Retina (tissue), 1 donor: ENCODE measurements around the gene MDFIC2.
A peak's percentile ranks its signal among the peaks of the same experiment; 100 is the strongest.
"Not testable (repeated sequence)": the region's sequence is repeated elsewhere in the genome, so short reads cannot be mapped to it uniquely, and the experiment has no call there.

ENCODE experiments used
- DNase-seq: peaks from one replicate; pipeline ENCODE4 v3.0.0-alpha.2; 2016

Gene MDFIC2

DNA sequence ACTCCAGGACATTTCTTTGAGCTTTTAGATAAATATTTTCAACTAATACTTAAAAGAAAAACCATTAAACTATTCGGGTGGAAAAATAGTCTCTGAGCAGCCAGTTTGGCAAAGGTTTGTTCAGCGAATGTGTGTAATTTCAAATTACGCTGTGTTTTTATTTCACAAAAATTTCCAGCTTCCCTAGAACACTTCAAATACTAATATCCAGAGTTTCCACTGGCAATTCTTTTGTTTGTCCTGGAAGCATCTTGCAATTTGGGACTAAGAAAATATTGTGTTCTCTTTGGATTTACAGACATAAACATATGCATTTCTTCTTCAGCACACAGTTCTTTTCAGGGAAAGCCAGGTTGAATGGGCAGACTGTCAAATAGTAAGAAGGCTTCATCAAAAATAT lies 61.9 kb downstream of the MDFIC2 start:
- no peak for DNase-seq

GRCh38 chr3:70249509-70250160 lies 62.8 kb downstream of the MDFIC2 start:
- DNase-seq = no peak

DNA sequence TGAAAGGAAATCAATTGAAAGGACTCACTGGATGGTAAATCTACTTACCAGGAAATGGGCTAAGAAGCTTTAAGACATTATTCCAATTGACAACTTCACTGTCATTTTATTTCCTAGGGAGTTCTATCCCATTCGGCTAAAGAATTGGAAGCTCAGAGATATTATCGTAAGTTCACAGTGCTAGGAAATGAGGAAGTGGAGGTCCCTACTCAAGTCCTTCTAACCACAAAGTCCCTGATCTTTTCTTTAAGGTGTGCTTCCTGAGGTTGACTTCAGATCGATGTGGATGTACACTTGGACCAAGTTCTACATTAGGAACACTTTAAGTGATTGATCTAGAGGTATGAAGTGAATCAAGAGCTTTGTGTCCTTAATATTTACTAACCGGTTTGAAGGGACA lies 63.6 kb downstream of the MDFIC2 start:
- no peak for DNase-seq

DNA sequence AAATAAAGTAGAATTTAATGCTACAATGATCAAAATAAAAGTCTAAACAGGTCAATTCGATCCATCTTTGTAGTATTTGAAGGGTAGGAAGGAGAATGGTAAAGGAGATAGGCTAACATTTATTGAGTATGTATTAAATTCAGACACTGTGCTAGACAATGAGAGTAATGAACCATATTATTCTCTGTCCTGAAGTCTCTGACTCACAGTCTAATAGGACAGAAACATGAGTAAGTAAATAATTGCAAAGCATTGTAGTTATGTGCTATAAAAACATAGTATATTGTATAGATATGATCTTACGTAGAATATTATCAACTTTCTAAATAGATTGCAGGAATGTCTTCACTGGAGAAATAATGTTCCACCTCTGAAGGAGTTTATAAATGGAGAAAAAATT lies 64.5 kb downstream of the MDFIC2 start:
- DNase-seq = no peak

DNA sequence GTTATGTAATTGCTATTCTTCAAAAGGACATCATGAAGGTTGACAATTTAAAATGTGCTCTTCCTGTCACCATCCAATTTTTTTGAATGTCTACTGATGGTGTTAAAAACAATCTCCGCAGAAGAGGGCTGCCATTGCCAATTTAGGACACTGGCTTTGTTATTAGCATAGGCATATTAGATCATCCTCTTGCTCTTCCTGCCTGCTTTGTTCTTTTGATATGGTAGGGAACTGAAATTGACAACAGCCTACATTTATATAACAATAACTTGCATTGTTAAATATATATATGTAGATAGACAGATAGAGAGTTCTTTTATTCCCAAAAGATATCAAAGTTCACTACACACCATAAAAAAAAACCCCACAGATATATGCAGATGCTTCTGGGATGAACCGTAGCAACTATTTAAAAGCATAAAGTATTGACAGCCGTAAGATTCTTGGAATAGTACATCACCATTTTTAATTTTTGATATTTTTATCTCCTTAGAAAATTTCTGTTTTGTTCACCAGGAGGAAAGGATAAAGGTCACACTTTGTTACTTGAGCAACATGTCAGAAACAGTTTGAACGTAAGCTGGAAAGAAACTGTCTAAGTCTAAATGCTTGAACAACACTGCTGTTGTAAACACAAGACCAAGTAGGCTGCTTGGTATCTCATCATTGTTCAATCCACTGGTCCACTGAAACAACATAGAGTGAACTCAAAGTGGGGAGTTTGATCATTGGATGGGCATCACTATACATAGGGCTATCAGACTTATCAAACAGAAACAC lies 66.5 kb downstream of the MDFIC2 start:
- DNase-seq = peak; percentile 32

- DNase-seq = peak; percentile 26
These were observed 68.0 kb downstream of the MDFIC2 start for GRCh38 chr3:70244422-70244821.

DNA sequence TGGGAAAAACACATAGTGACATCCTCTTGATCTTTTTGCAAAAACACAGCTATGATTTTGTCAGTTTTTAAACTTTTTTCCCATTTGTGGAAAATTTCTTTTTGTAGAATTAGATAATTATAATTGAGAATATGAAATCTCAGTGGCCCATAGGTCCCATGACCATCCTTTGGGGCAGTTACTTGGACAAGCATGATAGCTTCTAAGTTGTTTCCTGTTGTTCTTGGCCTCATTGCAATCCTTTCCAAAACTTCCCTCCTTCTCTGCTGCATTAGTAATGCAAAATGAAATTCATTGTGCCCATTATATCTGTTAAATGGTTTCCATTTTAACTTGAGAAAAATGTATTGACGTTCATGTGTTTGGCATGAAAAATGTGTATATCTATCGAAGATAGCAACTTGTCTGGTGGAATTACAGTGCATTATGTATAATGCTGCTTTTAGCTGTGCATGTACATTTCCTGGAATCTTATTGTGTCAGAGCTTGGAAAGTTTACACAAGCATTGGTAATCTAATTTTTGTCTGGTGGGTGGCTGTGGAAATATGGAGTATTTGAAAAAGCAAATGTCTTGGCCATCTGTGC lies 70.0 kb downstream of the MDFIC2 start:
- no peak for DNase-seq

- DNase-seq = no peak
These were observed 78.6 kb downstream of the MDFIC2 start for GRCh38 chr3:70233812-70234211.

- DNase-seq = no peak
These were observed 79.3 kb downstream of the MDFIC2 start for GRCh38 chr3:70233112-70233511.

GRCh38 chr3:70231266-70231701 lies 81.2 kb downstream of the MDFIC2 start:
- DNase-seq = peak; percentile 82

DNA sequence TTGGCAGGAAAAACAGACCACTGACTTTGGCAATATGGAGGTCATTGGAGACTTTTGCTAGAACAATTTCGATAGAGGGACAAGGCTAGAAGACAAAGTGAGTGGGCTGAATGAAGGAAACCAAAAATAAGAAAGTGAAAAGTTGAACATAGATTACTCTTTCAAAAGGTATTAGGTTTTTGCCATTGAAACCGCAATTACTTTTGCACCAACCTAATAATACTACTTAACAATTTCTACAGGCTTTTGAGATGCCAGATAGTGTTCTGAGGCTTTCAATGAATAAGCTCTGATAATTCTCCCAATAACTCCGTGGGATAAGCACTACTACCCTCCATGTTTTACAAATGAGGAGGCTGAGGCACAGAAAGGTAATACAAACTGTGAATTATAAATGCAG lies 85.0 kb downstream of the MDFIC2 start:
- no peak for DNase-seq

- DNase-seq = no peak
These were observed 87.3 kb downstream of the MDFIC2 start for GRCh38 chr3:70225146-70225545.

DNA sequence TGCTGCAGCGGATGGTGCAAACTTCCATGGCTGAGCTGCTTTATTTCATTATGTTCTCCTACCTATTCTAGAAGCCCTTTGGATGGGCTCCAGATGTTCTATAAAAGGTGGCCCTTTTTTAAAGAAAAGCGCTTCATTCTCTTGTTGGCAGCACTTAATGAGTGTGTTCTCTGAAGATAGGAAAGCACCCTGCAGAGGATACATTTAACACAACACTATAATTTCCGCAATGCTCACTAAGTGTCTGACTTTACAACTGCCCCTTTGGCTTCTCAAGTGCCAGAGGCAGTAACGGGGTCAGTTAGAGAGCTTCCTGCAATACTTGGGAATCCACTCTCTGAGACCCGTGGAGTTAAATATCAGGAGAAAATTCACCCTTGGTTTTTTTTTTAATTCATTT lies 88.1 kb downstream of the MDFIC2 start:
- no peak for DNase-seq

GRCh38 chr3:70218471-70218870 lies 94.0 kb downstream of the MDFIC2 start:
- no peak for DNase-seq

- DNase-seq = not testable (repeated sequence)
These were observed 101.2 kb downstream of the MDFIC2 start for GRCh38 chr3:70211274-70211673.

DNA sequence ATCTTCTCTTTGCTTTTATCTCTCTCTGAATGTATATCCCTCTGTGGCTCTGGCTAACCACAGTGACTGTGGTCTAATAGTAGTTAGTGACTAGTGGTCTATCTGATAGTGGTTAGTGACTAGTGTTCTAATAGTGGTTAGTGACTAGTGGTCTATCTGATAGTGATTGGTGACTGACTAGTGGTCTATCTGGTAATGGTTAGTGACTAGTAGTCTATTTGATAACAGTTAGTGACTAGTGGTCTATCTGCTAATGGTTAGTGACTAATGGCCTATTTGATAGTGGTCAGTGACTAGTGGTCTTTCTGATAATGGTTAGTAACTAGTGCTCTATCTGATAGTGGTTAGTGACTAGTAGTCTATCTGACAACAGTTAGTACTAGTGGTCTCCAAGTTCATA lies 110.5 kb downstream of the MDFIC2 start:
- DNase-seq = no peak

DNA sequence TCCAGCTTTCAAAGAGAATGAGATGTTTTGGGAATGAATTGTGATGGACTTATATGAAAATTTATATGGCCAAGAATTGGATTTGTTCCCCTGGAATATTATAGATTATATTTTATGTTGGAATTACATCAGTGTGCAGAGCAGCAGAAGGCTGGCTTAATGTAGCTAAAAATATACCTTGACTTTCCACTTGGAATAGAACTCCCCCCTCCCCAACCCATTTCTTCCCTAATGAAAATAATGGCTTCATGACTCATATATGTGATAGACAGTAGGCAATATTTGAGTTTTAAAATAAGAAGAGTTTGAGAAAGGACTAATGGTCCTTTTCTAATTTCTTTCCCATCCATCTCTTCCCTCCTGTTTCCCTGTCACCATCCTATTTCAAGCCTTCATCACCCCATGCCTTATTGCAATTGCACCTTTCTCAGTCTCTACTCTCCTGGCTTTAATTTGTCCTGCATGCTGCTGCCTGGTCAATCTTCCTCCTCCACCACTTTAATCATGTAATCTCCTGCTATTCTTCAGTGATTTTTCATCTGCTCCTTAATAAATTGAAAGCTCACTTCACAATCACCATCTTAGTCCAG lies 122.5 kb downstream of the MDFIC2 start:
- no peak for DNase-seq

- no peak for DNase-seq
These were observed 126.2 kb downstream of the MDFIC2 start for GRCh38 chr3:70186221-70186620.

GRCh38 chr3:70185661-70186060 lies 126.8 kb downstream of the MDFIC2 start:
- DNase-seq = no peak

- no peak for DNase-seq
These were observed 128.5 kb downstream of the MDFIC2 start for GRCh38 chr3:70183781-70184504.

DNA sequence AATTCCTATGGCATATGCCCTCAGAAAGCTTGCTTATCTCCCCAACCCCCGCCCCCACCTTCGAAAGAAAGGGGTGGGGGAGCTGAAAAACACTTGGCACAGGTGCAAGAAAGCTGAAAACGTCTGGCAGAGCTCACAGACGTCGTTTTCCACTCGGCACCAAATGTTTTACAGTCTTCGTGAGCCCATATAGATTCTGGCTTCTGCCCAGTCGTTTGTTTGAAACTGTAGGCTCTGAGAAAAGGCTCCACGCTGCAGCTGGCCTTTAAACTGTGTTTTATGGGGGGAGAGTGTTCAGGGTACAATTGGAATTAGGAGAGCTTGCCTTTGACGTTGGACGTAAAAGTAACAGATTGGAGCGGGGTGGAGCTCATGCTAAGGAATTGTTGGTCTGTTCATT lies 130.3 kb downstream of the MDFIC2 start:
- DNase-seq = no peak

- no peak for DNase-seq
These were observed 131.8 kb downstream of the MDFIC2 start for GRCh38 chr3:70180664-70181063.

- DNase-seq = no peak
These were observed 133.3 kb downstream of the MDFIC2 start for GRCh38 chr3:70179111-70179510.
